DND-41 (cell line): Measurements from ENCODE around the gene PWWP2B.

Source experiments
- EZH2 ChIP-seq: IDR thresholded peaks from 3 replicates; pipeline ENCODE4 v1.6.1; 2012; ENCODE audit warnings: borderline replicate concordance, low read depth, mild to moderate bottlenecking, moderate library complexity, low read length, inconsistent platforms; ENCODE audit not compliant: severe bottlenecking
- TF ChIP-seq, protein P1 (sequence below): IDR thresholded peaks from 2 replicates; pipeline ENCODE4 v1.5.1; 2012; ENCODE audit warnings: borderline replicate concordance, low read length, moderate library complexity, mild to moderate bottlenecking; ENCODE audit not compliant: poor library complexity, severe bottlenecking; ENCODE audit errors: extremely low read depth

DNA sequence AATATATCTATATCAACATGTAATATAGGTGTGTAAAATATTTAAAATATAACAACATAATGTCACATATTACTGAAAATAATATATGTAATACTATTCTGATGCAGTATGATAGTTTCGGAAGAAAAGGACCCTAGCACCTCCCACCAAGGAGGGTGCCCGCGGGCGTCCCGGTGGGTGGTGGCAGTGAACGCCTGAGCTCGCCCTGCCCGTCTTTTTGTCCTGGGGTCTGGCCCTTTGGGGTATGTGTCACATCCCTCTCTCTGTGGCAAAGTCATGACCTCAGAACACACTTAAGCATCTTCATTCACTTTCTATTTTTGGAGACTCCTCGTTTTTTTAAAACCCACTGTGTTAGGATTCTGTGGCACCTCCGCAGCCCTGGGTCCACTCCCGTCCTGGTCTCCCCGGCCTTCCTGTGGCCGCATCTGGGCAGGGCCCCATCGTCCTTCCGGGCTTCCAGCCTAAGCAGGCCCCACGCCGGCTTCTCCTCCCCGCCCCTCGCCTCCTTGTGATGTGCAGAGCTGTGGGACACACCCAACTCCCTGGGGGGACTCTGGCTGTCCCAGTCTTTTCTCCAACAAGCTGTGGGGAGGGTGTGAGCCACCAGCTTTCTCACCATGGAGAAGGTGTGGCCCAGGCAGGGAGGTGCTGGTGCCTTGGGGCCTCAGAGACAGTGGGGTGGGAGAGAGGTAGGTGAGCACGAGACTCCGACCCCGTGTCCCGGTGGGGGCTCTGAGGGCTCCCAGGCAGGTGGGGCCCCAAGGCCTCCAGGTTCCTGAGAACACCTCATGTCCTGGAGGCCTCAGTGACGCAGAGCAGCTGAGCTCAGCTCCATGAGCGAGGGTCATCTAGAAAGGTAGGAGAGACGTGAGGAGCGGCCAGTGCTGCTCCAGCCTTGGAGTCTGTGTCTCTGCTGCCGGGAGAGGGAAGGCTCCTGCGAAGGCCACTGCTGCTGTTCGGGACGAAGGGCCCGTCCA, 16.5 kb downstream of the PWWP2B start:
- TF ChIP-seq, protein P1, sequence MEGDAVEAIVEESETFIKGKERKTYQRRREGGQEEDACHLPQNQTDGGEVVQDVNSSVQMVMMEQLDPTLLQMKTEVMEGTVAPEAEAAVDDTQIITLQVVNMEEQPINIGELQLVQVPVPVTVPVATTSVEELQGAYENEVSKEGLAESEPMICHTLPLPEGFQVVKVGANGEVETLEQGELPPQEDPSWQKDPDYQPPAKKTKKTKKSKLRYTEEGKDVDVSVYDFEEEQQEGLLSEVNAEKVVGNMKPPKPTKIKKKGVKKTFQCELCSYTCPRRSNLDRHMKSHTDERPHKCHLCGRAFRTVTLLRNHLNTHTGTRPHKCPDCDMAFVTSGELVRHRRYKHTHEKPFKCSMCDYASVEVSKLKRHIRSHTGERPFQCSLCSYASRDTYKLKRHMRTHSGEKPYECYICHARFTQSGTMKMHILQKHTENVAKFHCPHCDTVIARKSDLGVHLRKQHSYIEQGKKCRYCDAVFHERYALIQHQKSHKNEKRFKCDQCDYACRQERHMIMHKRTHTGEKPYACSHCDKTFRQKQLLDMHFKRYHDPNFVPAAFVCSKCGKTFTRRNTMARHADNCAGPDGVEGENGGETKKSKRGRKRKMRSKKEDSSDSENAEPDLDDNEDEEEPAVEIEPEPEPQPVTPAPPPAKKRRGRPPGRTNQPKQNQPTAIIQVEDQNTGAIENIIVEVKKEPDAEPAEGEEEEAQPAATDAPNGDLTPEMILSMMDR = no peak
- TF ChIP-seq EZH2 = no peak
